IPS DF 6.9 (cell line): ENCODE data around the gene C10orf120.

ENCODE experiments used
- DNase-seq: peaks from one replicate; pipeline ENCODE4 v3.0.0-alpha.2; 2013; ENCODE audit warnings: low read depth, low spot score
- H3K27ac ChIP-seq: one replicate; pipeline ENCODE4 v1.5.1; 2013; ENCODE audit warnings: low read length, control low read depth
- H3K27me3 ChIP-seq: 2 replicates; pipeline ENCODE4 v1.6.1; 2013; ENCODE audit warnings: mild to moderate bottlenecking, low read length; ENCODE audit not compliant: control insufficient read depth, insufficient read depth
- H3K36me3 ChIP-seq: 2 replicates; pipeline ENCODE4 v1.6.1; 2013; ENCODE audit warnings: low read length; ENCODE audit not compliant: control insufficient read depth, insufficient read depth
- H3K4me1 ChIP-seq: 2 replicates; pipeline ENCODE4 v1.6.1; 2013; ENCODE audit warnings: low read length; ENCODE audit not compliant: control insufficient read depth, insufficient read depth
- H3K4me3 ChIP-seq: 2 replicates; pipeline ENCODE4 v1.5.1; 2013; ENCODE audit warnings: mild to moderate bottlenecking, low read length
- H3K9me3 ChIP-seq: 2 replicates; pipeline ENCODE4 v1.6.1; 2013; ENCODE audit warnings: low read length, inconsistent platforms; ENCODE audit not compliant: control insufficient read depth, insufficient read depth
- WGBS: extraction: QIAGEN DNeasy Blood & Tissue Kit; methylation state at CpG from one replicate; pipeline ENCODE4 v1.1.7; 2013; ENCODE audit warnings: mixed read lengths, missing lambda C conversion rate; ENCODE audit not compliant: insufficient read length, insufficient coverage; 5-methylcytosine and 5-hydroxymethylcytosine counted together

Gene C10orf120

DNA sequence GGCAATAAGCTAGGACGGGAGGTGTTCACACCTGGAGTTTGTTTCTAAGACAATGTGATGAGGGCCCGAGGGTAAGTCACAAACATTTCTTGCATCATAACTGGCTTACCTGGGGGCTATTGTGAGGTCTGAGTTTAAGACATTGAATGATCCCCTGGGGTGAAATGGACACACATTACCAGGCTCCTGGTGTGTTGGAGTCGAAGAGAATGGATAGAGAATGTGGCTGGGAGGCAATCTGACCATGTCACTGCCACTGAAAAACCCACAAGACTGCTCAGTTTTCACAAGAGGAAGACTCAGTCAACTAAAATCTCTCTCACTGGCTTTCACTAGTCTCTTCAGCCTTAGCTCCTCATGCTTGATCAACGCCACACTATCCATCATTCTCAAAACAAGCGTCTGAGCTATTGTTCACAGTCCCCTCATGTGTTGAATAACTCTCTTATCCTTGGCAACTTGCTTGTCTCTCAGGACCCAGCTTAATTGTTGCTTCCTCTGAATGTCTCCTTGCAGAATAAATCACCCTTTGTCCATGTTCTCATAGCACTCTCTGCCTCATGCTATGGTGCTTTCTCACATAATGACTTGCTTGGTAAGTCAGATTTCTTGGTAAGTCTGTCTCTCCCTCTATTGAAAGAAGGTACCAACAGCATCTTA is at the start of gene C10orf120:
Gene C10orf120, minus strand, starts transcription at position 51 of the 660 bp plus-strand sequence. CDS start 56 bp downstream, outside the sequence.
- DNase-seq = no peak
- H3K9me3 ChIP-seq = no peaks in the 10 kb centered on the region
- no peaks in the 10 kb centered on the region for H3K4me1 ChIP-seq
- no CpG with 5 or more reads among the region's 5 CpGs for WGBS
- no peaks in the 10 kb centered on the region for H3K36me3 ChIP-seq
- no peaks in the 10 kb centered on the region for H3K27me3 ChIP-seq
- no peak within 1 kb of the TSS for H3K4me3 ChIP-seq
- H3K27ac ChIP-seq = no peak within 1 kb of the TSS

DNA sequence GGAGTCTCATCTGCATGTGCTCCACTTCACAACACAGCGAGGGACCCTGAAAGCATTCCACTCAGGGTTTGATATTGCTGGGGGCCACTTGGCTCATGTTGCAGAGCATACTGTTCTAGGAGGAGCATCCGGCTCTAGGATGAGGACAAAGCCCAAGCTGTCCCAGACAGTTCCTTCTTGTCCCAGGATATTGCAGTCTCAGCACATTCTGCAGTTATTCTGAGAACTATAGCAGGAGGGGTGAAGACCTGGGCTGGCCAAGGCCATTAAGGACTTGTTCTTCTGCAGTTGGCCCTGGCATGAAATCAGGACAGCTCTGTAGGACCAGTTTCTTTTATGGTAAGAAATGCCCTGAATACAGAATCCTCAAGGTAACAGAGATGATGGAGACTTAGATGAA is 48.9 kb upstream of the C10orf120 start:
- no peaks in the 10 kb centered on the region for H3K4me1 ChIP-seq
- no CpG with 5 or more reads among the region's 2 CpGs for WGBS

DNA sequence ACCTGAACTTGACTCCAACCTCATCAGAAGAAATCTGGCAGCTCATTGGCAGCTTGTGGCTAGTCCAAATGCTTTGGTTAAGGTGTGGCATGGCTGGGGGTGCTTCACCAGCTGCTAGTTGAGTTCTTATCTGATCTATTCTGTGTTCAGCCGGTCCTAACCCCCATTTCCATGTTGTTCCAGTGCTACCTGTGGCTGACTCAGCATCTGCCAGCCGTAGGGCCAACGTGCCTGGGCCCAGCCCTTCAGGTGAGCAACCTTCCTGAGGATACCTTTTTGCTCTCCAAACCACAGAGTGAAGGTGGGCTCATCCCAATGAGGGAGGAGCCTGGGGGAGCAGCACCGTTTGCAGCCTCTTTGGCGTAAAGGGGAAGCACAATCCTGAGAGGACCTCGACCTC is 46.8 kb upstream of the C10orf120 start:
- Histone ChIP-seq H3K9me3 (no peaks in the 10 kb centered on the region), H3K4me1 (no peaks in the 10 kb centered on the region), H3K4me3 (no peak overlapping the region), H3K36me3 (no peaks in the 10 kb centered on the region), H3K27me3 (no peaks in the 10 kb centered on the region), H3K27ac (no peak overlapping the region)
- no CpG with 5 or more reads among the region's 6 CpGs for WGBS
- no peak for DNase-seq

More for the DNA sequence above, 48.9 kb upstream of the C10orf120 start:
- H3K27ac ChIP-seq = no peak overlapping the region
- H3K36me3 ChIP-seq = no peaks in the 10 kb centered on the region
- H3K27me3 ChIP-seq = no peaks in the 10 kb centered on the region
- H3K4me3 ChIP-seq = no peak overlapping the region
- no peak for DNase-seq
- H3K9me3 ChIP-seq = no peaks in the 10 kb centered on the region

DNA sequence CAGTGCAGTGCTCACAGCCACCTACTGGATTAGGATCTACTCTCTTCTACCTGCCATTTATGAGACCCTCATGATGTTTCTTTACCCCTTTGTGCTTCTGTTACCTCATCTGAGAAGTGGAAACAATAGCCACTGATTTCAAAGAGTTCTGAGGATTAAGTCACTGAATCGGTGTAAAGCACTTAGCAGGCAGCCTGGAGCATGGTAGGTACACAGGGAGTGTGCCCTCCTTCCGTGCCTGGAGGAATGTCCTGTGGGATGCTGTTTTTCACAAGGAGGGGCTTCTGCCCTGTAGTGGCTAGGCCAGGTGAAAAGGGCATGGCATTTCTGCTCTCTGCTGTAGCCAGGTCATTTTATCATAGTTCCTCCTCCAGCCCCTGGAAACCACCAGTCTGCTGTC is 44.6 kb upstream of the C10orf120 start:
- H3K9me3 ChIP-seq = no peaks in the 10 kb centered on the region
- H3K4me1 ChIP-seq = no peaks in the 10 kb centered on the region; the same call in 1 of the 2 replicates
- no peak overlapping the region for H3K27ac ChIP-seq
- H3K27me3 ChIP-seq = no peaks in the 10 kb centered on the region
- H3K36me3 ChIP-seq = no peaks in the 10 kb centered on the region
- no peak overlapping the region for H3K4me3 ChIP-seq
- no peak for DNase-seq
- WGBS = no CpG with 5 or more reads among the region's 2 CpGs

DNA sequence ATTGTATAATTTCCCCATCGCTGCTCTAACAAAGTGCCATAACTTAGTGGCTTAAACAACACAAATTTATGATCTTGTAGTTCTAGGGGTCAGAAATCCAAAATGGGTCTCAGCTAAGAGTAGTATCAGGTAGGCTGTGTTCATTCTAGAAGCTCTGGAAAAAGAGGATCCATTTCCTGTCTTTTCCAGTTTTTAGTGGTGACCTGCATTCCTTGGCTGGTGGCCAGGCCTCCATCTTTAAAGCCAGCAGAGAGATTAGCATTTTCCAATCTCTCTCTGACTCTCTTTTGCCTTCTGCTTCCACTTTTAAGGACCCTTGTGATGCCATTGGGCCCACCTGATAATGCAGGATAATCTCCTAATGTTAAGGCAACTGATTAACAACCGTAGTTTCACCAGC is 41.0 kb upstream of the C10orf120 start:
- DNase-seq = no peak
- Histone ChIP-seq H3K4me3 (no peak overlapping the region), H3K9me3 (no peaks in the 10 kb centered on the region), H3K27me3 (no peaks in the 10 kb centered on the region), H3K27ac (no peak overlapping the region), H3K36me3 (no peaks in the 10 kb centered on the region), H3K4me1 (no peaks in the 10 kb centered on the region; the same call in 1 of the 2 replicates)
- no CpG with 5 or more reads among the region's 2 CpGs for WGBS

DNA sequence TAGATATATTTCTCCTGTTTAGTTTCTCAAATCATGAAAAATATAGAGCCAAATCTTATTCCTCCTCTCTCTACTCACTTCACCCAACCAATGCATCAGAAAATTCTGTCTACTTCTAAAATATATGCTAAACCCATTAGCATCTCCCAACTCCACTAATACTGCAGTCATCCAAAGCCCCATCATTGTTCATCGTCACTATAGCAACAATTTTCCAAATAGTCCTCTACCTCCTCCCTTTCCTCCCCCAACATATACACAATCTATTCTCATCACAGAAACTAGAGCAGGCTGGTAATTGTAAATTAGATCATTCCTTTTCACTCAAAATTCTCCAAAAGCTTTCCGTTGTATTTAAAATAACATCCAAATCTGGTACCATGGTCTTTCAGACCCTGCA is 38.4 kb upstream of the C10orf120 start:
- WGBS = no CpG with 5 or more reads among the region's 2 CpGs
- no peaks in the 10 kb centered on the region; the same call in none of the 2 replicates for H3K4me1 ChIP-seq
- no peak overlapping the region for H3K4me3 ChIP-seq
- H3K27me3 ChIP-seq = no peaks in the 10 kb centered on the region
- DNase-seq = no peak
- no peaks in the 10 kb centered on the region for H3K36me3 ChIP-seq
- H3K27ac ChIP-seq = no peak overlapping the region
- no peaks in the 10 kb centered on the region for H3K9me3 ChIP-seq

DNA sequence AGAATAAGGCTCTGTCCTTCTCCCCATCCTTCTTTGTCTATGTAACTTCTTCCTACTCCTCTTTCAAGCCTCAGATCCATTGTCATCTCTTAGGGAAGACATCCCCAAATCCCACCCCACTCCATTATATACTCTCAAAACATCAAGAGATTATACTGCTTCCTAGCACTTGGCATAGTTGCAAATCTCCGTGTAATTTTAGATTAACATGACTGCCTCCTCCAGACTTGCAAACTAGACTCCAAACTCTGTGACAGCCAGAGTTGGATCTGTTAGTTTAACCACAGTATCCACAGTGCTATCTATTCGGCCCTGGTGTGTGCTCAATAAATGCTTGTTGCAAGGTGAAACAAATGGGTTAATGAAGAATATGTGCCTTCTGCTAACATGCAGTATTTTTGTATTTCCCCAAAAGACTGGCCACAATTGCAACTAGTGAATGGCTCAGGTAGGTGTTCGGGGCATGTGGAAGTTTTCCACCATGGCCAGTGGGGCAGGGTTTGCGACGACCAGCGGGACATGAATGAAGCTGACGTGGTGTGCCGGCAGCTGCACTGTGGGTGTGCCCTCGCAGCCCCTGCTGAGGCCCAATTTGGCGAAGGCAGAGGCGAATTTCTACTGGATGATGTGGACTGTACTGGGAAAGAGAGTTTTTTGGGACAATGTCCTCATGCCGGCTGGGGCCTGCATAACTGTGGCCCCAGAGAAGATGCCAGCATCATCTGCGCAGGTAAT is 34.5 kb upstream of the C10orf120 start:
- Histone ChIP-seq H3K27me3 (no peaks in the 10 kb centered on the region), H3K36me3 (no peaks in the 10 kb centered on the region), H3K9me3 (no peaks in the 10 kb centered on the region), H3K4me1 (no peaks in the 10 kb centered on the region; the same call in none of the 2 replicates), H3K27ac (no peak overlapping the region), H3K4me3 (no peak overlapping the region)
- no CpG with 5 or more reads among the region's 13 CpGs for WGBS
- DNase-seq = no peak

DNA sequence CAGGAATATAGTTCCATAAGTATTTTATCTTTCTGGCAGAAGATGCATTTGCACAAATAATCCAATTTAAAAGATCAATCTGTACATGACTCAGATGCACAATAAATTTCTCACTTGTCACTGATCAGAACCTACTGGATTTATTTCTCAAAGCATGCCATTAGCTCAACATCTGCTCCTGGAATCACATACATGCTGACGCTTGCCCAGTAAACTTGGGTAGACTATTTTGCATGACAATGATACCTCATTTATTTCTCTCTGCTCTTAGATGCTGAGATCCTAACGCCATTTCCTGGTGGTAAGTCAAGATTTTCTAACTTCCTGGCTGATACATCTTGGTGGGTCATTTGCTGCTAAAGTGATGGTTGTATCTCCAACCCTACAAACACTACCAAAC is 33.8 kb upstream of the C10orf120 start:
- WGBS = no CpG with 5 or more reads among the region's 2 CpGs
- Histone ChIP-seq H3K4me3 (no peak overlapping the region), H3K27ac (no peak overlapping the region), H3K9me3 (no peaks in the 10 kb centered on the region), H3K27me3 (no peaks in the 10 kb centered on the region), H3K4me1 (no peaks in the 10 kb centered on the region; the same call in none of the 2 replicates), H3K36me3 (no peaks in the 10 kb centered on the region)
- DNase-seq = no peak

DNA sequence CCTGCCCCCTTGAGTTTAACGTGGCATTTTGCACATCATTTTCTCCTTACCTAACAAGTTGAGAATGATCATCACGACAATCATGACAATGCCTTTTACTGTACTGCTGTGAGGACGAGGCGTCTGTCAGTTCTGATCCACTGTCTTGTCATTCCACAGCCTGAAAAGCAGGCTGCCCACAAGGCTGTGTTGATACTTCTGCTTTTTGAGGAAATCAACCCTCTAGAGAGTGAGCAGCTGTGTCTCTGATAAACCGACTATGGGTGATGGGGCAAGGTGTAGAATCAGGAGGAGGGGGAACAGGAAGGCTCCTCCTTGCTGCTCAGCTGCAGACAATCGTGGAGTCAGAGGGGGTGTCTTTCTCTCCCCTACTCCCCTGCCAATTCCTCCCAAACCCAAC is 30.6 kb upstream of the C10orf120 start:
- H3K36me3 ChIP-seq = no peaks in the 10 kb centered on the region
- no peaks in the 10 kb centered on the region for H3K27me3 ChIP-seq
- DNase-seq = no peak
- peaks cover 1% of the 10 kb centered on the region for H3K4me1 ChIP-seq
- no peak overlapping the region for H3K27ac ChIP-seq
- no CpG with 5 or more reads among the region's 6 CpGs for WGBS
- no peak overlapping the region for H3K4me3 ChIP-seq
- no peaks in the 10 kb centered on the region for H3K9me3 ChIP-seq

DNA sequence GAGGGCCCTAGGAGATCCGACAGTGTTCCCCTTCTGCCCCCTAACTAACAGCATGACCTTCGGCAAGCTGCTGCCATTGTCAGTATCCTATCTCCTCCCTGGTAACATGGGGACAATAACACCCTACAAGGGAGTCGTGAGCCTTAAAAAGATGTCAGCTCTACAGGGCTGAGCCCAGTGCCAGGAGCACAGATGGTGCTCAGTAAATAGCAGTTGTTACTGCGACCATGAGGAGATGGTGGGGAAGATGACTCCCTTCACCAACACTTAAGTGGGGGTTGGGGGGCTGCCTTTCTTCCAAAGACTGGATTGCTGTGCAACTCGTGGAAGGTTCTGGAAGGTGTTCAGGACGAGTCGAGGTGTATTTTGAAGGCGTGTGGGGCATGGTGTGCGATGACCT is 29.5 kb upstream of the C10orf120 start:
- H3K36me3 ChIP-seq = no peaks in the 10 kb centered on the region
- no peak overlapping the region for H3K27ac ChIP-seq
- H3K9me3 ChIP-seq = no peaks in the 10 kb centered on the region
- H3K4me1 ChIP-seq = peaks cover 1% of the 10 kb centered on the region; the same call in 1 of the 2 replicates
- no peak overlapping the region for H3K4me3 ChIP-seq
- WGBS = no CpG with 5 or more reads among the region's 9 CpGs
- DNase-seq = no peak
- H3K27me3 ChIP-seq = no peaks in the 10 kb centered on the region
